Stimulated activated CD8-positive, alpha-beta memory T cell treated with anti-CD3 and anti-CD28 coated beads, Interleukin-12 subunit alpha, Interleukin-12 subunit beta, amount 100 ng/mL, for 4 hours (primary cell): ENCODE measurements around the gene DIP2C.
"Not testable (repeated sequence)": the region's sequence is repeated elsewhere in the genome, so short reads cannot be mapped to it uniquely, and the experiment has no call there.

ENCODE experiments used
- DNase-seq: peaks from one replicate; pipeline ENCODE4 v3.0.0-alpha.2; 2020; ENCODE audit warnings: low read depth

Gene DIP2C

GRCh38 chr10:412109-412508 lies 277.4 kb downstream of the DIP2C start:
- no peak for DNase-seq

GRCh38 chr10:411603-412002 lies 277.9 kb downstream of the DIP2C start:
- DNase-seq, result no peak

GRCh38 chr10:409408-410040 lies 279.9 kb downstream of the DIP2C start:
- no peak for DNase-seq

GRCh38 chr10:408236-408635 lies 281.2 kb downstream of the DIP2C start:
- no peak for DNase-seq

- DNase-seq, result no peak
Measured at GRCh38 chr10:406976-407375, 282.5 kb downstream of the DIP2C start.

- no peak for DNase-seq
Measured at GRCh38 chr10:405648-406047, 283.8 kb downstream of the DIP2C start.

GRCh38 chr10:404991-405390 lies 284.5 kb downstream of the DIP2C start:
- no peak for DNase-seq

GRCh38 chr10:404346-404745 lies 285.1 kb downstream of the DIP2C start:
- DNase-seq, result no peak

GRCh38 chr10:398954-399353 lies 290.5 kb downstream of the DIP2C start:
- DNase-seq, result no peak

- DNase-seq, result no peak
Measured at GRCh38 chr10:397321-398068, 292.0 kb downstream of the DIP2C start.

GRCh38 chr10:396535-397220 lies 292.8 kb downstream of the DIP2C start:
- no peak for DNase-seq

- no peak for DNase-seq
Measured at GRCh38 chr10:396107-396506, 293.4 kb downstream of the DIP2C start.

- no peak for DNase-seq
Measured at GRCh38 chr10:395665-396064, 293.8 kb downstream of the DIP2C start.

GRCh38 chr10:394439-395101 lies 294.9 kb downstream of the DIP2C start:
- not testable (repeated sequence) for DNase-seq

GRCh38 chr10:393787-394438 lies 295.6 kb downstream of the DIP2C start:
- no peak for DNase-seq

GRCh38 chr10:393106-393745 lies 296.2 kb downstream of the DIP2C start:
- DNase-seq, result no peak

GRCh38 chr10:392705-393037 lies 296.8 kb downstream of the DIP2C start:
- DNase-seq, result no peak

GRCh38 chr10:391847-392704 lies 297.4 kb downstream of the DIP2C start:
- DNase-seq, result no peak

- DNase-seq, result no peak
Measured at GRCh38 chr10:391305-391704, 298.2 kb downstream of the DIP2C start.

- no peak for DNase-seq
Measured at GRCh38 chr10:390449-391100, 298.9 kb downstream of the DIP2C start.
